IgD-negative memory B cell (primary cell): Measurements from ENCODE around the gene NPAS3. TPM values are rescaled to one million over a fixed set of nuclear protein-coding genes. Genes with fewer than 3 reads are reported as not detected.
"Not testable (repeated sequence)": the region's sequence is repeated elsewhere in the genome, so short reads cannot be mapped to it uniquely, and the experiment has no call there.

Source experiments
- H3K27ac Mint-ChIP-seq, 3 donors: one replicate each; pipeline ENCODE4 v1.8.0; 2020 to 2022; ENCODE audit warnings: mild to moderate bottlenecking in 3 of 3, mixed read lengths in 3 of 3, moderate library complexity in 1 of 3
- H3K27me3 Mint-ChIP-seq: one replicate; pipeline ENCODE4 v1.8.0; 2021; ENCODE audit warnings: mixed read lengths
- H3K36me3 Mint-ChIP-seq: one replicate; pipeline ENCODE4 v1.8.0; 2020; ENCODE audit warnings: mild to moderate bottlenecking, mixed read lengths
- H3K4me1 Mint-ChIP-seq, 3 donors: one replicate each; pipeline ENCODE4 v1.8.0; 2020 to 2022; ENCODE audit warnings: mixed read lengths in 3 of 3, mild to moderate bottlenecking in 1 of 3
- H3K4me3 Mint-ChIP-seq, 4 donors: one replicate each; pipeline ENCODE4 v1.8.0; 2020 to 2022; ENCODE audit warnings: mild to moderate bottlenecking in 4 of 4, mixed read lengths in 4 of 4, moderate library complexity in 3 of 4
- H3K9me3 Mint-ChIP-seq, 3 donors: one replicate each; pipeline ENCODE4 v1.8.0; 2020 to 2021; ENCODE audit warnings: mixed read lengths in 3 of 3, mild to moderate bottlenecking in 1 of 3
- polyA plus RNA-seq: library from polyadenylated mRNA; unstranded; fragments of 300-500 nt; fragmentation: Illumina TruSeq; gene quantifications from one replicate; pipeline ENCODE4 v1.2.3, GENCODE V29; 2021

The NPAS3 gene
- polyA plus RNA-seq, 1 donor from 2014 or later, result not detected

DNA sequence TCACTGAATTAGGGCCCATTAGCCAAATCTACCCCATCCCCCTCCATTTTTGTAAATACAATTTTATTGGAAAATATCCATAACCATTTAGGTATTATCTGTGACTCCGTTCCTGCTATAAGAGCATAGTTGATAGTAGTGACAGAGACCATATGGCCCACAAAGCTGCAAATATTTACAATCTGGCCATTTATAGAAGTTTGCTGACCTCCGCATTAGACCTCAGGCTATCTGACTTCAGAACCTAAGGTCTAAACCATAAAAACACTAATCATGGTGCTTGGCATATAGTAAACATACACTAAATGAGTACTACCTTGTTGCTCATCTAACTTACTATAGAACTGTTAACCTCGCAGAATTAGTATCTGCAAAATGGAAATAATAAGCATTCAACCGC lies 124.8 kb downstream of the NPAS3 start:
- H3K27me3 Mint-ChIP-seq, result peaks cover 3% of the 10 kb centered on the region
- H3K9me3 Mint-ChIP-seq, result no peaks in the 10 kb centered on the region
- no peaks in the 10 kb centered on the region for H3K36me3 Mint-ChIP-seq
- no peak overlapping the region for H3K4me3 Mint-ChIP-seq
- H3K4me1 Mint-ChIP-seq, result peaks cover 0 to 3% (median 0%) of the 10 kb centered on the region in 3 donors
- H3K27ac Mint-ChIP-seq, result no peak overlapping the region

DNA sequence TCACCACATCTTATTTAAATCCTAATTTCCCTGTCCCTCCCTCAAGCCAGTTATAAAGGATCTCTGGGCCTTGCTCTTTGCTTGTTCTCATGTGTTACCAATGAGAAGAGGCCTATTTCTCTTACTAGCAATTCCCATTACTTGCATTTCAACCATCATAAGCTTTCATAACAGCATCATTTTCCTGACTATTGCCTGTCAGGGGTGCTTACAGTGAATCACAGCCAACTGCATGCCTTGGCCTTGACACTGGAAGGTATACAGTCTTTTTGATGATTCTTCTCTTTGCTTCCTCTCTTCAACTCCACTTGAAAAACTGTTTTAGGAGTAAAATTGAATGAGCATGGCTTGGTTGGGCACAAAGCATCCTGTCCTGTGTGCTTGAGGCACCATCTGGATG lies 127.0 kb downstream of the NPAS3 start:
- H3K4me3 Mint-ChIP-seq, result no peak overlapping the region
- H3K9me3 Mint-ChIP-seq, result no peaks in the 10 kb centered on the region
- H3K4me1 Mint-ChIP-seq, result peaks cover 0 to 2% (median 0%) of the 10 kb centered on the region in 3 donors
- H3K36me3 Mint-ChIP-seq, result no peaks in the 10 kb centered on the region
- H3K27me3 Mint-ChIP-seq, result peaks cover 3% of the 10 kb centered on the region
- H3K27ac Mint-ChIP-seq, result no peak overlapping the region

DNA sequence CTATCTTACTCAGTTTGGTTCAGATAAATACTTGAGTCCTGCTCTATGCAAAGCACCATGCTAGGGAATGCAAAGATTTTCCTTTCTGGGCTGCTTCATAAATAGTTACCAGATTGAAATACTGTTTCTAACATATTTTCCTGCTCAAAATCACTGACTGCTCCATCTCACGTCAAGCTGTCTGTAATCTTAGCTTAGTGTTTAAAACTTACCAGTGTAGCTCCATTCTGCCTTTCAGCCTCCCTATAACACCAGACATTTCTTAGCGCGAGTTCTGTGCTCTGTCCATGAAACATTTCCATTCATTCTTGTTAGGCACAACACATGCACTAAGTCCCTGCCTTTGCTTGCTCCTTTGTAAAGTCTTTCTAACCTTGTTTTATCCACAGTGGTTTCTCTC lies 129.4 kb downstream of the NPAS3 start:
- no peaks in the 10 kb centered on the region for H3K36me3 Mint-ChIP-seq
- no peaks in the 10 kb centered on the region for H3K27me3 Mint-ChIP-seq
- H3K27ac Mint-ChIP-seq, result no peak overlapping the region
- no peaks in the 10 kb centered on the region for H3K9me3 Mint-ChIP-seq
- H3K4me3 Mint-ChIP-seq, result no peak overlapping the region
- no peaks in the 10 kb centered on the region for H3K4me1 Mint-ChIP-seq

DNA sequence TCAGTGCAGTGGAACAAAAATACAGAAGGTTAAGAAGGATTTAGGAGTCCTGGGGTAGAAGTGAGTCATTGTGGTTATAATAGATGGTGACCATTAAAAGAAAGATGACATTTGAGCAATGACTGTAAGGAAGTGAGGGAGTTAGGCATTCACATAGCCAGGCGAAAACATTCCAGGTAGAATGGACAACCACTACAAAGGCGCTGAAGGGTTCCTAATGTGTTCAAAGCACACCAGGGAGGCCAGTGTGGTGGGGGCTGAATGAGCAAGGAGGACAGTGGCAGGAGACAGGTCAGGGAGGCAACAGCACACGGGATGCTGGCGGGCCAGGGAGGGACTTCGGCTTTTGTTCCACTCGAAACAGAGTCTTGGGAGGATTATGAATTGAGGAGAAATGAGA lies 129.9 kb downstream of the NPAS3 start:
- no peak overlapping the region for H3K27ac Mint-ChIP-seq
- peaks cover 0 to 3% (median 0%) of the 10 kb centered on the region in 3 donors for H3K9me3 Mint-ChIP-seq
- no peaks in the 10 kb centered on the region for H3K4me1 Mint-ChIP-seq
- H3K36me3 Mint-ChIP-seq, result no peaks in the 10 kb centered on the region
- no peaks in the 10 kb centered on the region for H3K27me3 Mint-ChIP-seq
- no peak overlapping the region for H3K4me3 Mint-ChIP-seq

DNA sequence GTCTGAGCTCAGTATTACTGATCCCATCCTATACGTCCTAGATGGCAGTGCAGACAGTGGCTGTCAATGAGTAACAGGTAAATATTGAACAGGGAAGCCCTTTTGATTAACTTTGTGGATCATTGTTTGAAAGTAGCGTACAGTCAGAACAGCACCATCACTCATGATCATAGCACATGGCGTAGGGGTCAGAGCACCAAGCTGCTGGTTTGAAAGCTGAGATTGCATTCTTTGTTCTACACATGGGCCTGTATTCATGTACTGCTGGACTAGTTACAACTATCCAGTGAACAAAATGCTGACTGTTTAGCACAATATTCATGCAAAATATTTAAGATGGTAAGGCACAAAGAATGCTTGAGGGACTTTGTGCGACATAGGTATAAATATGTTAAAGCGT lies 131.8 kb downstream of the NPAS3 start:
- no peak overlapping the region for H3K27ac Mint-ChIP-seq
- no peaks in the 10 kb centered on the region for H3K36me3 Mint-ChIP-seq
- no peaks in the 10 kb centered on the region for H3K4me1 Mint-ChIP-seq
- no peak overlapping the region for H3K4me3 Mint-ChIP-seq
- no peaks in the 10 kb centered on the region for H3K27me3 Mint-ChIP-seq
- peaks cover 0 to 4% (median 0%) of the 10 kb centered on the region in 3 donors for H3K9me3 Mint-ChIP-seq

DNA sequence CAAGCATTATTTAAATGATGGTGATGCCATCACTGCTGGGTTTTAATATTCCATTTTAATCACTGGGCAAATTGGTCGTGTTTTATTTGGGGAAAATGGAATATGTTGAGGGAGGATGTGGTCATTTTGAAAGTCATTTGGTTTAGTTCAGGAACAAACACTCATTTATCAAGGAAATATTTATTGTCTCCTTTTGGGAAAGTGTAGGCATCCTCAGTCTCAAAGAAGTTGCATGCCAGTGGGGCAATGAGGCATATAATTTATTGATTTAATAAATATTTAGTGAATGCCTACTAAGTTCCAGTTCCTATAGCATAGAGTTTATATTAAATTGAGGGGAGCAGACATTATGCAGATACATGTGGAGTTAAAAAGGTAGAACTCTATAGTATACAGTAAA lies 134.3 kb downstream of the NPAS3 start:
- Mint-ChIP-seq H3K27ac (no peak overlapping the region), H3K4me3 (no peak overlapping the region), H3K4me1 (no peaks in the 10 kb centered on the region), H3K9me3 (peaks cover 0 to 4% (median 0%) of the 10 kb centered on the region in 3 donors), H3K36me3 (no peaks in the 10 kb centered on the region), H3K27me3 (no peaks in the 10 kb centered on the region)

DNA sequence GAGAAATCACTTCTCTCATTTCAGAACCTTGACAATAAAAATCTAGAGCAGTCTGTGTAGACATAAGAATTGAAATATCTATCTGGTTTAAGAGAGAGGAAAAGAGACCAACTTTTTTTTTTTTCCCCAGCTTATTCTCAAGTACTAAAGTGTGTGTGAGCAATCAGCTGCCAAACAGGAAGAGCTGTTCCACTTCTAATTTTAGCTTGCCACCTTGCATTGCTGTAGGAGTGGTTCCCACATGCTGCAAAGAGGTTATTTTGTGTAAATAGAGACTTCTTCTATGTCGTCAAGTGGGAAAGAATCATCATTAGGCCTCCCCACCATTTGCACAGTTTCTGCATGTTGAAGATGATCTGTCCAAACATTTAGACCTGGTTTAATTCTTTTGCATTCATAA lies 142.6 kb downstream of the NPAS3 start:
- H3K36me3 Mint-ChIP-seq, result no peaks in the 10 kb centered on the region
- H3K27ac Mint-ChIP-seq, result no peak overlapping the region
- no peaks in the 10 kb centered on the region for H3K4me1 Mint-ChIP-seq
- H3K4me3 Mint-ChIP-seq, result no peak overlapping the region
- no peaks in the 10 kb centered on the region for H3K27me3 Mint-ChIP-seq
- peaks cover 2 to 13% (median 6%) of the 10 kb centered on the region in 3 donors for H3K9me3 Mint-ChIP-seq

DNA sequence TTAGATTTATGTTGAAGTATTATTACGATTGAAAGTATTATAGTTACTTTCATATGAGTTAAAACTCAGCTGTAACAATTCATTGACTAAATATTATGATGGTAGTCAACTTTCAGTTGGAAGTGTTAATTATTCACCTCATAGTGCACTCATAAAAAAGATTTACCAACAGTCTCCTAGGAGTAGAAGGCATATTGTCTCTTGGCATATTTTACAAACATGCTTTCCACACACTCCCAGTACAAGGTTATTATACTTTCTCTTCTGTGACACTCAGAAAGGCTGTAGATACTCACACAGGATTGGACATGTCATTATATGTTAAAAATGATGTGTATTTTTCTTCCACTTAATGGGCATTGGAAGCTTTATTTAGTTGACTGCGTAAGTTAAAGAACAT lies 147.1 kb downstream of the NPAS3 start:
- peaks cover 3 to 15% (median 6%) of the 10 kb centered on the region in 3 donors for H3K9me3 Mint-ChIP-seq
- H3K4me1 Mint-ChIP-seq, result no peaks in the 10 kb centered on the region
- H3K27me3 Mint-ChIP-seq, result no peaks in the 10 kb centered on the region
- no peak overlapping the region for H3K4me3 Mint-ChIP-seq
- no peaks in the 10 kb centered on the region for H3K36me3 Mint-ChIP-seq
- H3K27ac Mint-ChIP-seq, result no peak overlapping the region

DNA sequence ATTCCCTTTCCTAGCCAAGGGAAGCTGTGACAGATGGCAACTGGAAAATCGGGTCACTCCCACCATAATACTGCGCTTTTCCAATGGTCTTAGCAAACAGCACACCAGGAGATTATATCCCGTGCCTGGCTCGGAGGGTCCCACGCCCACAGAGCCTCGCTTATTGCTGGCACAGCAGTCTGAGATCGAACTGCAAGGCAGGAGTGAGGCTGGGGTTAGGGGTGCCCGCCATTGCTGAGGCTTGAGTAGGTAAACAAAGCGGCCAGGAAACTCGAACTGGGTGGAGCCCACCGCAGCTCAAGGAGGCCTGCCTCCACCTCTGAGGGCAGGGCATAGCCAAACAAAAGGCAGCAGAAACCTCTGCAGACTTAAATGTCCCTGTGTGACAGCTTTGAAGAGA lies 149.6 kb downstream of the NPAS3 start:
- H3K4me3 Mint-ChIP-seq, H3K4me1 Mint-ChIP-seq, H3K27me3 Mint-ChIP-seq, H3K36me3 Mint-ChIP-seq, H3K9me3 Mint-ChIP-seq, H3K27ac Mint-ChIP-seq: not testable (repeated sequence)

DNA sequence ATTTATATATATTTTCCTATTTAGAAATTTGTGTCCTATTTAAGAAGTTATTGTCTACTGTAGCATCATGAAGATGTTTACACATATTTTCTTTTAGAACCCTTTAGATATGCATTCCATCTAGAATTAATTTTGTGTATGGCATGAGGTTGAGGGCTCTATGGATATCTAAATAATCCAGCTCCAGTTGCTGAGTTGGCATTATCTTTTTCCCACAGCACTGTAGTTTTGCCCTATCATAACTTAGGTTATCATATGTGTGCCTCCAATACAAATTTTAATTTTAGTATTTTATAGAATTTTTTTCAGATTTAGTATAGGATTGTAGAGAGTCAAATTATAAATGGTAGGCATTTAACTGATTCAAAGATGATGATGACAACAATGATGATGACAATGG lies 159.3 kb downstream of the NPAS3 start:
- Mint-ChIP-seq H3K4me1 (no peaks in the 10 kb centered on the region), H3K36me3 (no peaks in the 10 kb centered on the region), H3K27me3 (no peaks in the 10 kb centered on the region), H3K9me3 (peaks cover 6 to 21% (median 7%) of the 10 kb centered on the region in 3 donors), H3K4me3 (no peak overlapping the region), H3K27ac (no peak overlapping the region)

DNA sequence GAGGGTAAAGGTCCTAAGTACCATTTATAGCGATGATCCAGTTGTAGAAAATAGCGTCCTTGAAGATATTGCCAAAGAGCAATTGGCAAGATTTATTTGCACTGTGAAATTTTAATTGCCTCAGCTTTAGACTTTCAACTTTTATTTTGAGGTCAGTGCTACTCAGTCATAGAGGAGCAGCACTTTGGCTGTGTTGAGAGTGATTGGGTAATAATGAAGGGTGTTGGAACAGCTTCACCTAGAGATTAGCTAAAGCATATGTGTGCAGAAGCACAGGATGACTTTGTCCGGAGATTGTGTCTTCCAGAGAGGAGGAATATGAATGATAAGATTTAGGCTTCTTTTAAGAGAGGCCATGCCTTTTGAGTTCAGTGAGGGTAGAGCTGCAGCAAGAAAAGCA lies 164.8 kb downstream of the NPAS3 start:
- H3K4me1 Mint-ChIP-seq, result no peaks in the 10 kb centered on the region
- H3K9me3 Mint-ChIP-seq, result peaks cover 0 to 7% (median 2%) of the 10 kb centered on the region in 3 donors
- H3K27me3 Mint-ChIP-seq, result no peaks in the 10 kb centered on the region
- no peak overlapping the region for H3K27ac Mint-ChIP-seq
- H3K4me3 Mint-ChIP-seq, result no peak overlapping the region
- no peaks in the 10 kb centered on the region for H3K36me3 Mint-ChIP-seq

DNA sequence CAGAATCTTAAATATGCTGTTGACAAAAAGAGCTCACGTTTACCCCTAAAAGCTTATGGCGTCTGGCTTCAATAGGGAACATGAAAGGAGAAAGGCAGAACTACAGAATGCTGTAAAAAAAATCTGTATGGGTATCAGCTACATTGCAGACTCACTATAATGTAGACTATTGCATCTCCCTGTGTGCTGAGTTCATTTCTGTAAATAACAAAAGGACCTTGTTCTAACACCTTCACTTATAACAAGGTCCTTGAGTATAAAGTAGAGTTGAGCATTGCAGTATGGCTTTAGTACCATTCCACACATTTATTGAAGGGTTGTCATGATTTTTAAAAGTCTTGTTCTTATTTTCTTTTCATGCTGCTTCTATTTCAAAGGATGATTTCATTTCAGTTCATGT lies 165.3 kb downstream of the NPAS3 start:
- no peaks in the 10 kb centered on the region for H3K36me3 Mint-ChIP-seq
- H3K4me1 Mint-ChIP-seq, result no peaks in the 10 kb centered on the region
- peaks cover 0 to 7% (median 2%) of the 10 kb centered on the region in 3 donors for H3K9me3 Mint-ChIP-seq
- no peak overlapping the region for H3K27ac Mint-ChIP-seq
- H3K27me3 Mint-ChIP-seq, result no peaks in the 10 kb centered on the region
- H3K4me3 Mint-ChIP-seq, result no peak overlapping the region

DNA sequence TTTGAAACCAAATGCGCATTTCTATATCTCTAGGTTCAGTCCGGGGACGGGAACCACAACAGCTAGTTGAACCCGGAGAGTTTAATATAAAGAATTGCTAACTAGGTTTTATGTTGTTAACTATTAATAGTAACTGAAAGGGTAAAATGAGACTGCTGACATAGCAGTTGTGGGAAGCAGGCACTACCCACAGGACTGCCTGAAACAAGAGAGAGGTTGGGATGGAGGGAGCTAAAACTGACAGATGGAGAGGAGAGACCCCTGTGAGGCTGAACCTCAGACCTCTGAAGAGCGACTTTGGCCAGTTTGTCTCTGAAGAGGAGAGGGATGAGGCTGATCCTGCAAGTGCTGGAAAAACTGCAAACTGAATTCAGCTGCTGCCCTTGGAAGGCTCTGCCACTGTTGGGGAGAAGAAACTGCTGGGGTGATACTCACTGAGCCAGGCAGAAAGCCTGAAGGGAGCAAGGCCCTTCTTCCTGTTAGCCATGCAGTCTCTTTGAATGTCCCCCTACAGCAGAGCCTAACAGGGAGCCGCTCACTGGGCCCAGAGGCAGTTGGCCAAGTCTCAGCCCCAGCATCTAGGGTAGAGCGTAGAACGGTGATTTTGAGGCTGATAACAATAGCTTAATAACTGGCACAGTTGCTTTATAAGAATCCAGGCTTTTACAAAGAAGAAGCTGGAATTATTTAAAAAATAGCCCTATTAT lies 172.2 kb downstream of the NPAS3 start:
- Mint-ChIP-seq H3K4me1 (no peaks in the 10 kb centered on the region), H3K9me3 (peaks cover 0 to 3% (median 3%) of the 10 kb centered on the region in 3 donors)

DNA sequence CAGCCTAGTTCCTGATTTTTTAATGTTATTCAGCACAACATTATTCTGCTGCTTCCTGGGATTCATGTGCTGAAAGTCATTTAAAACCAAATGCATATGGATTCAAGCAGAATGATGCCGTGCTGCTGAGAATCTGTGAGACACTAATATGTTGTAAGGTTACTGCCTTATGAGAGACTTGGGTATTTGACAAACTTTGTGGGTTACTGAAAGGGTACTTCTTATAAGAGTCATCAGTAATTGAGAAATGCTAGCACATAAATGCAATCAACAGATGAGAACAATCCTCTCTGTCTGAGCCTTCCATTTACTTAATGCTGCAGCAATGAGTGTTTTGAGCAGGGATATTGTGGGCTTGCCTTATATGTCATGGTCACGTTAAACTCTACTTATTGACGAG lies 175.7 kb downstream of the NPAS3 start:
- Mint-ChIP-seq H3K4me1 (no peaks in the 10 kb centered on the region), H3K27ac (no peak overlapping the region), H3K36me3 (no peaks in the 10 kb centered on the region), H3K4me3 (no peak overlapping the region), H3K9me3 (peaks cover 0 to 3% (median 2%) of the 10 kb centered on the region in 3 donors), H3K27me3 (no peaks in the 10 kb centered on the region)

More for the DNA sequence above, 172.2 kb downstream of the NPAS3 start:
- Mint-ChIP-seq H3K4me3 (no peak overlapping the region), H3K27me3 (no peaks in the 10 kb centered on the region), H3K36me3 (no peaks in the 10 kb centered on the region), H3K27ac (no peak overlapping the region)

DNA sequence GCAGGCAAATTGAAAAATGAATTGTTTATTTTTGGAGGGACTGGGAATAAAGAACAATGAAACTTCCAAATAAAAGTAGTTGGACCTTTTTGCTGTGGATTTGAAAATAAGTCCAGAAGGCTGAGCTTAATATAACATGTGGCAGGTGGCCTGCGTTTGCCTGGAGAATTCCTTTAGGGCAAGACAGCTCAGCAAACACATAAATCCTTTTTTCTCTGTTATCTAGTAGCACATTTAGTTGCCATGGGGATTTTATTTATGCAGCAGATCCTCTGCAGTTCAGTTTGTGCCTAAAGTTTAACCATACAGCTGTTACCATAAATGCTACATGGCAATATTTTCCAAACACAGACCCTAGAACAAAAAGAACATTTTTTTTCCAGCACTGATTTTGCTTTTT lies 180.0 kb downstream of the NPAS3 start:
- Mint-ChIP-seq H3K4me1 (no peaks in the 10 kb centered on the region), H3K4me3 (no peak overlapping the region), H3K36me3 (no peaks in the 10 kb centered on the region), H3K27ac (no peak overlapping the region), H3K27me3 (no peaks in the 10 kb centered on the region), H3K9me3 (peaks cover 0 to 2% (median 0%) of the 10 kb centered on the region in 3 donors)

DNA sequence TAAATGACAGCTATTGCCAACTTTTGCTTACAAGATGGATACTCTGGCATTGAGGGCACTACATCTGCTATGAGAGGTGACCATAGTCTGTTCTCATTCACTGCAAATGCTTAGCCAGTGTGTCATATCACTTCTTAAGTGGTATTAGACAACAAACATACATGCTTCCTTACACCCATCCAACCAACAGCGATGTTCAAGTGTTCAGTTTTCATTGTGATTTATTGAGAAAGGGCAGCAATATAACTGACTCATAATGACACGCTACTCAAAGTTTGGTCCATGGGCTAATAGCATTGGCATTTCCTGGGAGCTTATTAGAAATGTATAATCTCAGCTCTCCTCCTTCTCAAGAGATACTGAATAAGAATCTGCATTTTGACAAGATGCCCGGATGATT lies 181.7 kb downstream of the NPAS3 start:
- Mint-ChIP-seq H3K9me3 (peaks cover 0 to 2% (median 0%) of the 10 kb centered on the region in 3 donors), H3K27me3 (no peaks in the 10 kb centered on the region), H3K4me1 (no peaks in the 10 kb centered on the region), H3K36me3 (no peaks in the 10 kb centered on the region), H3K4me3 (no peak overlapping the region), H3K27ac (no peak overlapping the region)
